HepG2 (cell line): ENCODE data around the gene ADCY10. TPM values are rescaled to one million over a fixed set of nuclear protein-coding genes. Genes with fewer than 3 reads are reported as not detected.

Experiments used
- BCL6 ChIP-seq: IDR thresholded peaks from 2 replicates; pipeline ENCODE4 v1.6.1; 2016; ENCODE audit warnings: missing genetic modification reagents, missing compliant biosample characterization
- ELF3 ChIP-seq: IDR thresholded peaks from 2 replicates; pipeline ENCODE4 v1.6.1; 2016; ENCODE audit warnings: missing genetic modification reagents, missing compliant biosample characterization
- HNF4G ChIP-seq, 2 experiments: sonication (generic) in 1 of 2; formaldehyde crosslinking in 1 of 2; IDR thresholded peaks; 2 replicates each; pipeline versions ENCODE4 v1.4.0 to v1.6.1; 2011 to 2020; ENCODE audit warnings: borderline replicate concordance in 2 of 2, low read depth in 2 of 2, mild to moderate bottlenecking in 2 of 2, low read length in 1 of 2, missing genetic modification reagents in 1 of 2, moderate library complexity in 1 of 2
- KAT8 ChIP-seq: IDR thresholded peaks from 2 replicates; pipeline ENCODE4 v1.6.1; 2016; ENCODE audit warnings: missing genetic modification reagents, missing compliant biosample characterization
- KIAA2018 ChIP-seq: sonication (generic); formaldehyde crosslinking; IDR thresholded peaks from 2 replicates; pipeline ENCODE4 v1.5.0; 2020; ENCODE audit warnings: mild to moderate bottlenecking, missing genetic modification reagents, borderline replicate concordance
- KLF16 ChIP-seq, 2 experiments: sonication (generic) in 1 of 2; formaldehyde crosslinking in 1 of 2; IDR thresholded peaks; 2 replicates each; pipeline versions ENCODE4 v1.6.1 to v1.8.0; 2016 to 2023; ENCODE audit warnings: missing genetic modification reagents in 2 of 2, missing compliant biosample characterization in 1 of 2
- NONO ChIP-seq, 2 experiments: fragments of 450-650 bp in 1 of 2; sonication (generic) in 1 of 2; formaldehyde crosslinking in 1 of 2; IDR thresholded peaks in 1 of 2; conservative IDR thresholded peaks in 1 of 2; 2 replicates each; pipeline versions ENCODE4 v1.6.1 to v1.8.0; 2017 to 2022; ENCODE audit warnings: mild to moderate bottlenecking in 1 of 2, missing genetic modification reagents in 1 of 2, moderate library complexity in 1 of 2
- SMC3 ChIP-seq: IDR thresholded peaks from 2 replicates; pipeline ENCODE4 v1.6.1; 2011; ENCODE audit warnings: low read length, improper control_type of control experiment
- YEATS2 ChIP-seq: sonication (generic); formaldehyde crosslinking; IDR thresholded peaks from 2 replicates; pipeline ENCODE4 v1.4.0; 2020; ENCODE audit warnings: missing genetic modification reagents, borderline replicate concordance
- ZBTB1 ChIP-seq: sonication (generic); formaldehyde crosslinking; IDR thresholded peaks from 2 replicates; pipeline ENCODE4 v1.4.0; 2020; ENCODE audit warnings: missing genetic modification reagents, borderline replicate concordance
- ZNF121 ChIP-seq: sonication (generic); formaldehyde crosslinking; IDR thresholded peaks from 2 replicates; pipeline ENCODE4 v1.5.0; 2020; ENCODE audit warnings: mild to moderate bottlenecking, missing genetic modification reagents
- ZSCAN9 ChIP-seq: IDR thresholded peaks from 2 replicates; pipeline ENCODE4 v1.6.1; 2016; ENCODE audit warnings: borderline replicate concordance
- polyA plus RNA-seq, 8 experiments: library from polyadenylated mRNA; depleted of rRNA in 3 of 8; stranded (reverse) in 7 of 8; unstranded in 1 of 8; fragments of >200 nt; fragmentation: Illumina TruSeq in 4 of 8; extraction: Trizol in 4 of 8; gene quantifications; 2 replicates each; pipeline versions ENCODE4 v1.2.1 to v1.2.3, GENCODE V29; 2011 to 2016; ENCODE audit warnings: low read depth in 4 of 8, missing spikeins in 1 of 8, mixed read lengths in 1 of 8; ENCODE audit not compliant: insufficient read depth in 1 of 8
- total RNA-seq, 5 experiments: library from RNA; depleted of rRNA; stranded (reverse); fragments of >200 nt; fragmentation: Illumina TruSeq; extraction: Trizol; gene quantifications; 2 replicates each; pipeline ENCODE4 v1.2.3, GENCODE V29; 2016; ENCODE audit warnings: low read depth in 1 of 5
- TF ChIP-seq, protein P1 (sequence below): sonication (generic); formaldehyde crosslinking; IDR thresholded peaks from 2 replicates; pipeline ENCODE4 v1.9.0; 2022; ENCODE audit warnings: low read depth, missing genetic modification reagents
- TF ChIP-seq, protein P2 (sequence below): IDR thresholded peaks from 2 replicates; pipeline ENCODE4 v1.6.1; 2012; ENCODE audit warnings: low read depth, low read length, improper control_type of control experiment

Gene ADCY10
- total and polyA plus RNA-seq, 2 of the 13 experiments (the other 11 are each of a cell fraction or from before 2014, with no cell fraction given) = 0.02 to 0.03 TPM

GRCh38 chr1:167916766-167917511 is 3.0 kb upstream of the ADCY10 start (continued):
- TF ChIP-seq KIAA2018 (no peak), ZNF121 (CRISPR knock-in tag) (0 out of 2 replicates have a peak, but pooled peaks have one; percentile 17), HNF4G (IDR thresholded peaks at IDR 0.05; ENCODE audit: borderline replicate concordance, low read depth, low read length) (peak; percentile 72), HNF4G (CRISPR knock-in tag; IDR thresholded peaks at IDR 0.05; ENCODE audit: borderline replicate concordance, low read depth) (no peak), SMC3 (no peak), ZSCAN9 (peak; percentile 99), NONO (IDR thresholded peaks at IDR 0.05) (no peak), NONO (CRISPR knock-in tag; conservative IDR thresholded peaks at IDR 0.05) (peak; percentile 50; the same call in 1 of the 2 replicates), YEATS2 (no peak), ZBTB1 (CRISPR knock-in tag) (no peak), KLF16 (CRISPR knock-in tag; IDR thresholded peaks at IDR 0.05) (no peak), KAT8 (CRISPR knock-in tag) (no peak), BCL6 (CRISPR knock-in tag) (no peak), ELF3 (CRISPR knock-in tag) (0 out of 2 replicates have a peak, but pooled peaks have one; percentile 27)
- TF ChIP-seq, protein P1, sequence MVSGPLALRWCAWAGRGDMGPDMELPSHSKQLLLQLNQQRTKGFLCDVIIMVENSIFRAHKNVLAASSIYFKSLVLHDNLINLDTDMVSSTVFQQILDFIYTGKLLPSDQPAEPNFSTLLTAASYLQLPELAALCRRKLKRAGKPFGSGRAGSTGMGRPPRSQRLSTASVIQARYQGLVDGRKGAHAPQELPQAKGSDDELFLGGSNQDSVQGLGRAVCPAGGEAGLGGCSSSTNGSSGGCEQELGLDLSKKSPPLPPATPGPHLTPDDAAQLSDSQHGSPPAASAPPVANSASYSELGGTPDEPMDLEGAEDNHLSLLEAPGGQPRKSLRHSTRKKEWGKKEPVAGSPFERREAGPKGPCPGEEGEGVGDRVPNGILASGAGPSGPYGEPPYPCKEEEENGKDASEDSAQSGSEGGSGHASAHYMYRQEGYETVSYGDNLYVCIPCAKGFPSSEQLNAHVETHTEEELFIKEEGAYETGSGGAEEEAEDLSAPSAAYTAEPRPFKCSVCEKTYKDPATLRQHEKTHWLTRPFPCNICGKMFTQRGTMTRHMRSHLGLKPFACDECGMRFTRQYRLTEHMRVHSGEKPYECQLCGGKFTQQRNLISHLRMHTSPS (CRISPR knock-in tag) = no peak
- TF ChIP-seq, protein P2, sequence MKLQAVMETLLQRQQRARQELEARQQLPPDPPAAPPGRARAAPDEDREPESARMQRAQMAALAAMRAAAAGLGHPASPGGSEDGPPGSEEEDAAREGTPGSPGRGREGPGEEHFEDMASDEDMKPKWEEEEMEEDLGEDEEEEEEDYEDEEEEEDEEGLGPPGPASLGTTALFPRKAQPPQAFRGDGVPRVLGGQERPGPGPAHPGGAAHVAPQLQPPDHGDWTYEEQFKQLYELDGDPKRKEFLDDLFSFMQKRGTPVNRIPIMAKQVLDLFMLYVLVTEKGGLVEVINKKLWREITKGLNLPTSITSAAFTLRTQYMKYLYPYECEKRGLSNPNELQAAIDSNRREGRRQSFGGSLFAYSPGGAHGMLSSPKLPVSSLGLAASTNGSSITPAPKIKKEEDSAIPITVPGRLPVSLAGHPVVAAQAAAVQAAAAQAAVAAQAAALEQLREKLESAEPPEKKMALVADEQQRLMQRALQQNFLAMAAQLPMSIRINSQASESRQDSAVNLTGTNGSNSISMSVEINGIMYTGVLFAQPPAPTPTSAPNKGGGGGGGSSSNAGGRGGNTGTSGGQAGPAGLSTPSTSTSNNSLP = peak; percentile 79
